Stimulated activated naive CD8-positive, alpha-beta T cell treated with anti-CD3 and anti-CD28 coated beads, Interleukin-15, Interleukin-2, amounts not matched to agents 100 ng/mL and 50 ng/mL, for 24 hours (primary cell): ENCODE data around the gene C2orf92.
A peak's percentile ranks its signal among the peaks of the same experiment; 100 is the strongest.

ENCODE experiments used
- H3K27ac Mint-ChIP-seq: one replicate; pipeline ENCODE4 v1.8.0; 2021; ENCODE audit warnings: mild to moderate bottlenecking, mixed read lengths
- H3K27me3 Mint-ChIP-seq: one replicate; pipeline ENCODE4 v1.8.0; 2021; ENCODE audit warnings: mixed read lengths
- H3K36me3 Mint-ChIP-seq: one replicate; pipeline ENCODE4 v1.8.0; 2021; ENCODE audit warnings: low read depth, mixed read lengths
- H3K4me1 Mint-ChIP-seq: one replicate; pipeline ENCODE4 v1.8.0; 2021; ENCODE audit warnings: low read depth, mixed read lengths
- H3K4me3 Mint-ChIP-seq: one replicate; pipeline ENCODE4 v1.8.0; 2021; ENCODE audit warnings: mild to moderate bottlenecking, mixed read lengths
- H3K9me3 Mint-ChIP-seq: one replicate; pipeline ENCODE4 v1.8.0; 2021; ENCODE audit warnings: mixed read lengths

The C2orf92 gene

DNA sequence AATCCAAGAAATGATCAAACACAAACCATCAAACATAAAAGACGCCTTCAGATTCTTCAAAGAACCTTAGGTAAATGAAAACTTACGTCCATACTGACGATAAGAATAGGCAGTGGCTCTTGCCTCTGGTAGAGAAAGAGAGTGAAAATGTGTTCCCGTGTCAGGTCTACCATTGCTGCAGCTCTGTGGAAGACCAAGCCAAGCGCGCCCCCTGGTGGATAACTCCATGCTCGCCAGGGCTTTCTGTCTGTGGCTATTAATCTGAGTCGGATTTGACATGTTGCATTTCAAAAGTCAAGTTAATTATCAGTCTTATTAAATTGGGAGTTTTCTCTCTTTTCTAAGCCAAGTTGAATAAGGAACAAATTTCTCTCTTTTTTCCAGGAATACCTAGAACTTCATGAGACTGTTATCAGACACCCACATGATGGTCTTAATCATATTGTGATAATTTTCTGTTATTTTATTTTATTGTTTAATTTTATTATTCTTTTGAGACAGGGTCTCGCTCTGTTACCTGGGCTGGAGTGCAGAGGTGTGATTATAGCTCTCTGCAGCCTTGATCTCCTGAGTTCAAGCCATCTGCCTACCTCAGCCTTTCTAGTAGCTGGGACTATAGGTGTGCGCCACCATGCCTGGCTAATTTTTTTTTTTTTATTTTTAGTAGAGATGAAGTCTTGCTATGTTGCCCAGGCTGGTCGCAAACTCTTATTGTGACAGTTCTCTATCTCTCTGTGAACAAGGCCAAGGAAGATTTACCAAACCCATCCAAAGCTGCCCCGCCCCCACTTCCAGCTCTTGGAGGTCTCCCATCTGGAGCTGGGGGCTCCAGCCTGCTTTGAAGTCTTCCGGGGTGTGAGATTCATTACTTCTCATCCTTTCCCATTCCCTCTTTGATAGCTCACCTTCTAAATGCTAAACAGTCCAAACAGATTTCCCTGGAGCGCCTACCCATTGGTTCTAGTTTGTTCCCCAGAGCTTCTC lies 28.0 kb downstream of the C2orf92 start:
- H3K27me3 Mint-ChIP-seq = no peaks in the 10 kb centered on the region
- peaks cover 8% of the 10 kb centered on the region for H3K4me1 Mint-ChIP-seq
- peak overlapping the region; percentile 21 for H3K4me3 Mint-ChIP-seq
- H3K27ac Mint-ChIP-seq = peak overlapping the region; percentile 41
- no peaks in the 10 kb centered on the region for H3K36me3 Mint-ChIP-seq
- H3K9me3 Mint-ChIP-seq = no peaks in the 10 kb centered on the region

DNA sequence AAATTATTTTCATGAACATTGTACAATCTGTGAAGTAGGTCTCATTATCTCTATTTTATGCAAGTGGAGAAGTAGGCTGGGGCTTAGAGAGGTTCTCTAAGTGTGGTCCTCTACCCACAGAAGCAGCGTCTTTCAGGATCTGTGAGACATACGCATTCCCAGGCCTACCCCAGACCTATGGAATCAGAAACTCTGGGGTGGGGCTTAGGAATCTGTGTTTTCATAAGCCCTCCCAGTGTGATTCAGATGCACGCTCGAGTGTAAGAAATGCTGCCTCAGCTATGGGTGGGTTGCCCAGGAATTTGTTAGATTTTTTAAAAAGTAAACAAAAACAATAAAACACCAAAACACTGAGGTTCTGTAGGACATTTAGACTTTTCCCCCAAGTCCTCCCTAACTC lies 29.0 kb downstream of the C2orf92 start:
- peaks cover 8% of the 10 kb centered on the region for H3K4me1 Mint-ChIP-seq
- H3K27ac Mint-ChIP-seq = no peak overlapping the region
- no peaks in the 10 kb centered on the region for H3K36me3 Mint-ChIP-seq
- no peak overlapping the region for H3K4me3 Mint-ChIP-seq
- H3K27me3 Mint-ChIP-seq = no peaks in the 10 kb centered on the region
- H3K9me3 Mint-ChIP-seq = no peaks in the 10 kb centered on the region

DNA sequence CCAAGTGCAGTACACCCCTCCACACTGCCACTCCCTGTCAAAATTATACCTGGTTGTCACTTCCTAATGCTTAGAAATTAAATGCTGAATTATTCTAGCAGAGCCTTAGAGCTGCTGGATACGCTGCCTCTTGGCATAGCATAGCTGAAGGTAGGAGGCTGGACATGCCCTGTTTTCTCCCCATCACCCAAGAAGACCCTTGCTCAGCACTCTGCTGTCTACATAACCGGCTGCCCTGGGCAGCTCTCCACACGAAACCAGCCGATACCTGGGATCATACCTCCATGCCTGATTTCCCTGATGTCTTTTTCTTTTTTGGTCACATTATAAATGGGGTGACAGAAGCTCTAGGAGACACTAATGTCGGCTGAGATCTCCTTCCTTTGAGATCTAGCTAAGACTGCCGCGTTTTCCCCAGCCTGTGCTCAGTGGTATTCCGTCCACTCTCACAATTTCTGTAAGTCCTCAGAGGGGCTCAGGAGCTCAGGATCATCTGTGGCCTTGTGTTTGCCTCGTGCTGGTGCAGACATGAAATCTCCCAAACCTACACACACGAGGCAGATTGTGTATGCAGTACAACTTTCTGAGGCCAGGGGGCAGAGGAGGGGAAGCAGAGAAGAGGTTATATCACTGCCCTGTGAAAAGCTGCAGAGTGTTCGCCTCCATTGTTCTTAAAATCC lies 30.4 kb downstream of the C2orf92 start:
- no peaks in the 10 kb centered on the region for H3K27me3 Mint-ChIP-seq
- peak overlapping the region; percentile 46 for H3K27ac Mint-ChIP-seq

DNA sequence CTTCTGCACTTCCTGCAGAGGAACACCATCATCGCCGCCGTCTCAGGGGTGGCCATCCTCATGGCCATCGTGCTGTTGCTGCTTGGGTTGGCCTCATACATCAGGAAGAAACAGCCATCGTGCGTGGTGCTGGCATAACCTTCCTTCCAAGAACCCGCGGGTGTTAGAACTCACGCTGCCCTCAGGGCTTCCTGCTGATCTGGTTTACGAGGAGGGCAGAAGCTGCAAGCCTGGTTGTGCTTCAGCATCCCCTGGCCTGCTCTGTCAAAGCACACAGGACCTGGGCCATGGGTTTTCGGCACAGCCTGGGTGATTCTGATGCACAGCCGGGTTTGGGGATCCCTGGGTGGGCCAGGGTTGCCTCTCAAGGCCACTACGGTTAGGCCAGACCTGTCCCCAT lies 31.7 kb downstream of the C2orf92 start:
- Mint-ChIP-seq H3K4me3 (no peak overlapping the region), H3K9me3 (no peaks in the 10 kb centered on the region), H3K36me3 (no peaks in the 10 kb centered on the region), H3K27ac (no peak overlapping the region), H3K4me1 (peaks cover 8% of the 10 kb centered on the region), H3K27me3 (no peaks in the 10 kb centered on the region)

More for the DNA sequence above, 30.4 kb downstream of the C2orf92 start:
- Mint-ChIP-seq H3K4me3 (no peak overlapping the region), H3K36me3 (no peaks in the 10 kb centered on the region), H3K9me3 (no peaks in the 10 kb centered on the region), H3K4me1 (peaks cover 8% of the 10 kb centered on the region)

DNA sequence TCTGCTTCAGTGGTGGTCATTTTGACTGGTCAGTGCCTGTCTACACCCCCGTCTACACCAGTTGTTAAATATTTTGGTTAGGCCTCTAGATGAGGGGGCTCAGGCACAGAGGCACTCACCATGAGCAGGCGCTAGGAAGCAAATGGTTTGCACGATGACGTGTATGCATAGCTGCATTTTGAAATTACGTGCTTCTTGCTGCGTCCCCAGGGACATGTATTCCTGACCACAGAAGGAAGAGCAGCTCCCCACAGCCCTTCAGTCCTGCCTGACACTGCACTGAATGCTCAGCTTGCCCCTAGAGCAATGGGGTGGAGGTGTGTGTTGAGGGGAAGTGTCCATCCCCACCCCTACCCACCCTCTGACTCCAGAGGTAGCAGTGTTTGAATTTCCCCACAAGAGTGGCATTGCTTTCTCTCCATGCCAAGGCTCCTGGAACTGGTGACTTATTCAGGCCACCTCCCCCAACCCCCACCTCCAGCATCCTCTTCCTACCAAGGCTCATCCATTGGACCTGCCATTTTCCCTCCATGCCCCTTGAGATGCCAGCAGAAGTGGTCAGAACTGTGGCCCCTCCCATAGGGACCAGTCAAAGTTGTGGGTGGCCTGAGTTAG lies 32.4 kb downstream of the C2orf92 start:
- Mint-ChIP-seq H3K4me3 (no peak overlapping the region), H3K36me3 (no peaks in the 10 kb centered on the region), H3K27me3 (no peaks in the 10 kb centered on the region), H3K9me3 (no peaks in the 10 kb centered on the region), H3K27ac (no peak overlapping the region), H3K4me1 (peaks cover 4% of the 10 kb centered on the region)

DNA sequence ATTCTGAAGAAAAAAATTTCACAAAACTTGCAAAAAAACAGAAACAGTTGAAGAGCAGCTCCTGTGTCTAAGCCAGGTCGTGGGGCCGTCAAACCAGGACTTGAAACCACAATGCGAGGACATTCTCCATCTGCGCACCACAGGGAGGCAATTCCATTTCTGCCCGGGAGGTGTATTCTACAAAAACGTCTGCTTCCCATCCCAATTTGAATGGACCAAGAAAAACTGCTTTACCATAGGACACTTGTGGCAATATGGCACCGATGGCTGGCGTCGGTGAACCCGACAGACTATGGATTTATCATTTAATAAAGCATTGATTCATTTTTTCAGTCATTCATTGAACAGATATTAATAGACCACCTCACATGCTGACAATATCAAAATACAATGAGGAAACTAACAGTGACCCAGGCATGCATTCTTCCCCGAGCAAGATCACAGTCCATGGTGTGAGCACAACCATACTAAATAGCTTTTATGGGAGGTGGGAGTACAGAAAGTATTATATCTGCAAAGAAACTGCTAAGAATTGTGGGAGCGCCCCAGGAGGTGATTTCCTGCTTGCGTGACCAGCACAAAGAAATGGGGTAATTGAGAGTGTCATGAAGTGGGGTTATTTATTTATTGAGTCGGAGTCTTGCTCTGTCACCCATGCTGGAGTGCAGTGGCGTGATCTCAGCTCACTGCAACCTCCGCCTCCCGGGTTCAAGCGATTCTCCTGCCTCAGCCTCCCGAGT lies 33.4 kb downstream of the C2orf92 start:
- H3K4me3 Mint-ChIP-seq = no peak overlapping the region
- H3K4me1 Mint-ChIP-seq = no peaks in the 10 kb centered on the region
- no peak overlapping the region for H3K27ac Mint-ChIP-seq
- no peaks in the 10 kb centered on the region for H3K9me3 Mint-ChIP-seq
- no peaks in the 10 kb centered on the region for H3K36me3 Mint-ChIP-seq
- H3K27me3 Mint-ChIP-seq = no peaks in the 10 kb centered on the region

DNA sequence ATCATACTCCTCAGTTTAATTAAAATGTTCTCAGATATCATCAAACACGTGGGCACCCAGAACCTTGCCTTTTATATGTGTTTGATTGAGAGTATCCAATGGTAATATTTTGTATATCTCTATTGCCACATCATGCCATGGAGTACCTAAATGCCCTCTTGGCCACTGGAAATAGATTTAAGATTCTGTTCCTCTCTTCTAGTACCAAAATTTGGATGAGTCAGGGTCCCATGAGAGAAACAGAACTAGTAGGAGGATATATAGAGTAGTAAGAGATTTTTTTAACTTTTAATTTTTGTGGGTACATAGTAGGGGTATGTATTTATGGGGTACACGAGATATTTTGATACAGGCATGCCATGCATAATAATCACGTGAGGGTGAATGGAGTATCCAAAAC lies 34.2 kb downstream of the C2orf92 start:
- no peaks in the 10 kb centered on the region for H3K36me3 Mint-ChIP-seq
- H3K27me3 Mint-ChIP-seq = no peaks in the 10 kb centered on the region
- H3K27ac Mint-ChIP-seq = no peak overlapping the region
- no peaks in the 10 kb centered on the region for H3K4me1 Mint-ChIP-seq
- H3K9me3 Mint-ChIP-seq = no peaks in the 10 kb centered on the region
- H3K4me3 Mint-ChIP-seq = no peak overlapping the region

DNA sequence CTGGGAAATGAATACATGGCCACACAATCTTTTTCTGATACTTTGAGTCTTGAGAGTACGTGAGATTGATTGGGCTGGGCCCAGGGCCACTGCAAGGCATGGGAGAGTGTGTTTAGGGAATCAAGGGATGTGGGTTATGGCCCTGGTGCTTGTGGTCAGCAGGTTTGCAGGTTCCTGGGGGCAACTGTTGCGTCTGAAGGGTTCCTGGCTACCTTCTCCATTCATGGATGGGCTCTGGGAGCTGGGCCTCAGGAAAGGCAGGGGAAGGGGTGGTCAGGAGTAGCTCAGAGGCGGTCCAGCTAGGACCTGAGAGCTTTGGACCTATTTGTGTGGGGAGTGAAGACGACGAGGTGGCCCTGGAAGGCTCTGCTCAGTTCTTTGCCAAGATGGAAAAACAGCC lies 35.5 kb downstream of the C2orf92 start:
- Mint-ChIP-seq H3K9me3 (no peaks in the 10 kb centered on the region), H3K4me1 (peaks cover 4% of the 10 kb centered on the region), H3K36me3 (no peaks in the 10 kb centered on the region), H3K4me3 (no peak overlapping the region), H3K27ac (no peak overlapping the region), H3K27me3 (no peaks in the 10 kb centered on the region)

DNA sequence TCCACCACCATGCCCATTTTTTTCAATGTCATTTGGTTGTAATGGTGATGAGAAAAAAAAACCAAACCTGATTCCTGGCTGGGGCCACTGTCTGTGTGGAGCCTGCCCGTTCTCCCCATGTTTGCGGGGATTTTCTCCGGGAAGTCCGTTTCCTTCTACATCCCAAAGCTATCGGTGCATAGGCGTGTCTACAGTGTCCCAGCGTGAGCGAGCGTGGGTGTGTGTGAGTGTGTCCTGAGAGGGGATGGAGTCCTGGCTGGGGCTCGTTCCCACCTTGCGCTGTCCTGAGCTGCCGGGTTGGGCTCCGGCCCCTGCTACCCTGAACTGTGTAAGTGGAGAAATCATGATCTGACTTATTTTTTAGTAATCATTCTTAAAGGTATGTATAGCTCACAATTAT lies 36.6 kb downstream of the C2orf92 start:
- H3K9me3 Mint-ChIP-seq = no peaks in the 10 kb centered on the region
- no peak overlapping the region for H3K4me3 Mint-ChIP-seq
- H3K27me3 Mint-ChIP-seq = no peaks in the 10 kb centered on the region
- peaks cover 15% of the 10 kb centered on the region for H3K4me1 Mint-ChIP-seq
- no peak overlapping the region for H3K27ac Mint-ChIP-seq
- no peaks in the 10 kb centered on the region for H3K36me3 Mint-ChIP-seq

DNA sequence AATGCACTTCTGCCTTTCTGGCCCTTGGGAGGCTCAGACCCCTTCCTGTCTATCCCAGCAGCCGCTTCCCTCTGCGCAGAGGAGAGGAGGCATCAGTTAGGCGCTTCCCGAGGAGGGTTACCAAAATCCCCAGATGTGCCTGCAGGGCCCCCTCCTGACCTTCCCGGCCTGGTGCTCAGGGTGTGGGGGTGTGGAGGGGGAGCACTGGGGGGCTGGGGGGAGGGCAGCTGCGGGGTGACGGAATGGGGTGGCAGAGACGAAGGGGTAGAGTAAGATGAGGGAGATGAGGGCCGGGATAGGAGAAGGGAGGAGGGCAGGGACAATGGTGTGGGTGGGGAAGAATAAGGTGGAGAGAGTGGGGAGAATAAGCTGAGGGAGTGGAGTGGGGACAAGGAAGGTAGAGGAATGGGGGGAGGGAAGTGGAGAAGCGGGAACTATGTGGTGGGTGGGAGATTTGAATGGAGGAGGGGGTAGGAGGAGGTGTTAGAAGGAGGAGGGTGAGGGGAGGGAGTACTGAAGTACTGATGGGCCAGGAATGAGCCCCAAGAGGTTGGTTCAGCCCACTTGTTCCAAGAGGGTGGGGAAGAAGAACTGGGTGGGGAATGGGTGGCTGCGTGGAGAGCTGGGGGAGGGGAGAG lies 37.3 kb downstream of the C2orf92 start:
- Mint-ChIP-seq H3K27me3 (no peaks in the 10 kb centered on the region), H3K4me3 (no peak overlapping the region), H3K4me1 (peaks cover 23% of the 10 kb centered on the region), H3K27ac (no peak overlapping the region), H3K36me3 (no peaks in the 10 kb centered on the region), H3K9me3 (no peaks in the 10 kb centered on the region)

DNA sequence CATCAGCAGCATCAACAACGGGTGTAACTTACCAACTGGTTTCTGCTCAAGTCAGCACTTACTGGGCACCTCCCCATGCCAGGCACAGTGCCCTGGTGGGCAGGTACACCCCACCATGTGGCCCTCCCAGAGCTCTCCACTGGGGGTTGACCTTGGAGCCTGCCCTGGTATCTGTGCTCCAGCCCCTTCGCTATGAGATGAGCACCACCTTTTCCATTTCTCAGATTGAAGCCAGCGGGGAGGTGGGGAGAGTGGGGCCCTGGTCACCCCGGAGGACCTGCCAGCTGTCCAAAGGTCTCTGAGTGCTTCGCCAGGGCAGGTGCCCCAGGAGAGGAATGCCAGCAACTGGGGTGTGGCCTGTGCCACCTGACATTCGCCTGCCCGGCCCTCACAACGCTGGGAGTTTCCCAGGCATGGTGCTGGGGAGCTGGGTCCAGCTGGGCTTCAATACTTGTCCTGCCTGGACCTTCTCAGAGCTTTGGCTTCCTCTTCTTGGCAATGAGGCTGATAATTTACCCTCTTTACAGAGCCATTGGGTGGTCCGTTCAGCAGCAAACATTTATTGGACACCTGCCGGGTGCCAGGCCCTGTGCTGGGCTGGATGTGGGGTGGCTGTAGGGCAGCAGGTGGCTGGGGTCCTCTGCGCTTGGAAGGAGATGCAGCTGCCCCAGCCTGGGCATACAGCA lies 38.0 kb downstream of the C2orf92 start:
- no peaks in the 10 kb centered on the region for H3K27me3 Mint-ChIP-seq
- H3K36me3 Mint-ChIP-seq = no peaks in the 10 kb centered on the region
- H3K9me3 Mint-ChIP-seq = no peaks in the 10 kb centered on the region
- H3K4me1 Mint-ChIP-seq = peaks cover 29% of the 10 kb centered on the region
- no peak overlapping the region for H3K4me3 Mint-ChIP-seq
- no peak overlapping the region for H3K27ac Mint-ChIP-seq

DNA sequence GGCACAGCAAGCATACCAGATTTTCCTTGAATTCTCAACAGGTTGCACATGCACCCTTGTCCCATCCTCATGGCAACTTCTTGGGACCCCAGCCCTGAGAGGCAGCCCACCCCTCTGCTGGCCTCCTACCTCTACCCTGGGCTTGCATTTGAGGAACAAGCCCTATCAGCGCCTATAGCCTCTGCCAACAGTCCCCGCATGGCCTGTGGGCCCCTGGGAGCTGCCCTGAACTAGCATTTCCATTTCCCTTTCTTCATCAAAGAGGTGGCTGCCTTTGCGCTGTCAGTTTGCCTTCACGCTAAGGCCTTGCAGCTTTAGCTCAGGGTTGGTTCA lies 38.5 kb downstream of the C2orf92 start:
- Mint-ChIP-seq H3K36me3 (no peaks in the 10 kb centered on the region), H3K9me3 (no peaks in the 10 kb centered on the region), H3K27me3 (no peaks in the 10 kb centered on the region), H3K4me1 (peaks cover 34% of the 10 kb centered on the region), H3K27ac (no peak overlapping the region), H3K4me3 (no peak overlapping the region)

DNA sequence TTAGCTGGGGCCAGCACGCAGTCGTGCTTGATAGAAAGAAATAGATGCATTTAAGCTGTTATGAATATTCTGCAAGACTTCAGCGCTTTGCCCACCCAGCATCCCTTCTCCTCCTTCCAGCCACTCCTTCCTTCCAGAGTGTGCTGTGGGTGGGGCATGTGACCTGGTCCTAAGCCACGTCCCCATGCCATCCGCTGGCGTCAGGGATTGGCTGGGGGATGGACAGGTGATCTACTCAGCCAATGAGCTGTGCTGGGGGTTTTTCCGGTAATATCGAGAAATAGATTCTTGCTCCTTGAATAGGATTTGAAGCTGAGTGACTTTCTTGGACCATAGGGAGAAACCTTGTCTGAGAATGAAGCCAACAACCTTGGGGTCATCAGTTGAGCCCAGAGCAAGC lies 39.1 kb downstream of the C2orf92 start:
- H3K36me3 Mint-ChIP-seq = peaks cover 4% of the 10 kb centered on the region
- peak overlapping the region; percentile 26 for H3K27ac Mint-ChIP-seq
- no peaks in the 10 kb centered on the region for H3K9me3 Mint-ChIP-seq
- peaks cover 39% of the 10 kb centered on the region for H3K4me1 Mint-ChIP-seq
- no peaks in the 10 kb centered on the region for H3K27me3 Mint-ChIP-seq
- H3K4me3 Mint-ChIP-seq = no peak overlapping the region

DNA sequence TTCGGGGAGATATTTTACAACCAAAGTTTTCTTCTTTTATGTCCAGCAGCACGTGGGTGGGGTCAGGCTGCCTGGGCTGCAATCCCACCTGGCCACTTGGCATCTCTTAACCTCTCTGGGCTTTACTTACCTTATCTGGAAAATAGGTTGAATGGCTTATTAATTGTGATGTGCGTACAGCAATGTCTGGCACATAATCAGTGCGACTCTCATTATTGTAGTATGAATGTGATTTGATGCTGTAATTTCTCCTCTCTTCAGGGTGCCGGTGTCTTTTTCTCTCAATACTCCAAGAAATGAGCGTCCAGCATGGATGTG lies 41.8 kb downstream of the C2orf92 start:
- H3K36me3 Mint-ChIP-seq = peaks cover 31% of the 10 kb centered on the region
- peaks cover 57% of the 10 kb centered on the region for H3K4me1 Mint-ChIP-seq
- no peaks in the 10 kb centered on the region for H3K27me3 Mint-ChIP-seq
- H3K27ac Mint-ChIP-seq = peak overlapping the region; percentile 100
- peak overlapping the region; percentile 58 for H3K4me3 Mint-ChIP-seq
- no peaks in the 10 kb centered on the region for H3K9me3 Mint-ChIP-seq
